Measurements from ENCODE around the gene PTGER1. TPM values are rescaled to one million over a fixed set of nuclear protein-coding genes. Genes with fewer than 3 reads are reported as not detected.

Gene PTGER1
- total and polyA plus RNA-seq, 2 of the 13 experiments (the other 11 are each of a cell fraction or from before 2014, with no cell fraction given), result 0.13 TPM; not detected in 1

DNA sequence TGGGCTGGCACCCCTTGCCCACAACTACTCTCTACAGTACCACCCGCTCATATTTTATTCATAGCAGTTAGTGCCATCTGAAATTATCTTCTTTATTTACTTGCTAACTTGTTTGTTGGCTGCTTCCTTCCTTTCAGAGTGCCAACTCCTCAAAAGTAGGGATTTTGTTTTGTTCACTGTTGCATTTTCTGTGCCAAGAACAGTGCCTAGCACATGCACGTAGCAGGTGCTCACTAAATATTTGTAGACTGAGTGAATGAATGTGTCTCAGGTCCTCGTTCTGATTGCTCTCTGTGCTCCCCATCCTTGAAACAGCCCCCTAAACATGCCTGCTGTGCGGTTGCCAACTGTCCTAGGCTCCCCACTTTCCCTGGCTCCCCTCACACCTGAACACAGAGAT is 19.3 kb upstream of the PTGER1 start:
- H3K4me1 ChIP-seq (ENCODE audit: insufficient read depth, low read length), result peaks cover 37% of the 10 kb centered on the region
- ChIA-PET POLR2A (interaction anchor here (8.5 kb wide), 1 partner anchor 24 kb away, joined by 123 read pairs; the partner anchor contains the start of gene DNAJB1), CTCF (ENCODE audit: low intra/inter-chr PET ratio, low total read pairs) (no interaction called here)
- no peak for DNase-seq (ENCODE audit: low spot score)
- no peaks in the 10 kb centered on the region for H3K27me3 ChIP-seq (ENCODE audit: control insufficient read depth in 1 of 2, insufficient read depth in 2 of 2, low read length in 2 of 2)
- no peaks in the 10 kb centered on the region for H3K36me3 ChIP-seq (replicated peaks in 1 of 2; ENCODE audit: control insufficient read depth in 1 of 2, insufficient read depth in 2 of 2, low read length in 2 of 2)
- H3K27ac ChIP-seq (ENCODE audit: extremely low read length, insufficient read depth, low read length), result no peak overlapping the region
- no peaks in the 10 kb centered on the region for H4K20me1 ChIP-seq (ENCODE audit: insufficient read depth, low read length)
- H3K79me2 ChIP-seq (ENCODE audit: insufficient read depth, low read length), result peaks cover 13% of the 10 kb centered on the region
- in situ Hi-C loops (cut with HindIII; ENCODE audit: extremely low pct_ligation_motif_present, low pct_unique_long_range_greater_than_20kb) (no loop called here), intact Hi-C loops (cut with micrococcal nuclease; ENCODE audit: unreplicated experiment) (no loop called here)
- TF ChIP-seq SP140L (CRISPR knock-in tag; IDR thresholded peaks at IDR 0.05; ENCODE audit: borderline replicate concordance) (no peak), ZNF550 (CRISPR knock-in tag; IDR thresholded peaks at IDR 0.05; ENCODE audit: borderline replicate concordance) (no peak), TBL1XR1 (IDR thresholded peaks at IDR 0.05; ENCODE audit: borderline replicate concordance, low read length, partially characterized antibody) (no peak), ZBTB20 (CRISPR knock-in tag; IDR thresholded peaks at IDR 0.05; ENCODE audit: borderline replicate concordance, low read depth) (no peak), CCAR2 (optimal IDR thresholded peaks at IDR 0.05; ENCODE audit: low read depth, low read length) (no peak), ZNF367 (CRISPR knock-in tag; IDR thresholded peaks at IDR 0.05; ENCODE audit: borderline replicate concordance) (no peak), KAT2B (IDR thresholded peaks at IDR 0.05; ENCODE audit: borderline replicate concordance, low read depth, low read length) (no peak)
- TF ChIP-seq, protein P1, sequence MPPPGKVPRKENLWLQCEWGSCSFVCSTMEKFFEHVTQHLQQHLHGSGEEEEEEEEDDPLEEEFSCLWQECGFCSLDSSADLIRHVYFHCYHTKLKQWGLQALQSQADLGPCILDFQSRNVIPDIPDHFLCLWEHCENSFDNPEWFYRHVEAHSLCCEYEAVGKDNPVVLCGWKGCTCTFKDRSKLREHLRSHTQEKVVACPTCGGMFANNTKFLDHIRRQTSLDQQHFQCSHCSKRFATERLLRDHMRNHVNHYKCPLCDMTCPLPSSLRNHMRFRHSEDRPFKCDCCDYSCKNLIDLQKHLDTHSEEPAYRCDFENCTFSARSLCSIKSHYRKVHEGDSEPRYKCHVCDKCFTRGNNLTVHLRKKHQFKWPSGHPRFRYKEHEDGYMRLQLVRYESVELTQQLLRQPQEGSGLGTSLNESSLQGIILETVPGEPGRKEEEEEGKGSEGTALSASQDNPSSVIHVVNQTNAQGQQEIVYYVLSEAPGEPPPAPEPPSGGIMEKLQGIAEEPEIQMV (CRISPR knock-in tag; IDR thresholded peaks at IDR 0.05; ENCODE audit: low read depth), result no peak
- H2AFZ ChIP-seq (ENCODE audit: low read length), result no peak overlapping the region
- no peaks in the 10 kb centered on the region for H3K9me3 ChIP-seq (ENCODE audit: low read length)
- FAIRE-seq, result no peak
- peak overlapping the region; percentile 70; the same call in 1 of the 2 replicates for H3K9ac ChIP-seq (ENCODE audit: insufficient read depth, low read depth, low read length)
- 0 out of 6 replicates have a peak overlapping the region, but pooled peaks of 1 of the 3 experiments have one; percentile 84 for H3K4me3 ChIP-seq (replicated peaks in 1 of 3; ENCODE audit: insufficient read depth in 1 of 3, low read depth in 2 of 3, low read length in 3 of 3)
- WGBS (ENCODE audit: low lambda C conversion rate), result 100% methylated on average over 4 of the region's 4 CpGs
- ATAC-seq, result no peak
- peak overlapping the region; percentile 97 for H3K4me2 ChIP-seq (ENCODE audit: low read depth, low read length)
- TSS peak; percentile 62 for BruUV-seq (replicated peaks)
